Spleen (tissue), 11 donors: ENCODE results near the gene PEDS1. TPM values are rescaled to one million over a fixed set of nuclear protein-coding genes. Genes with fewer than 3 reads are reported as not detected.

Experiments
- DNase-seq: peaks from one replicate; pipeline ENCODE4 v3.0.0-alpha.2; 2020
- H3K27ac ChIP-seq, 8 donors: fragments of 200-600 bp; sonication (generic) in 7 of 8; 1 replicate in 4 of 8; 2 replicates in 4 of 8; pipeline versions ENCODE4 v1.5.0 to v1.8.0; 2016 to 2021; ENCODE audit warnings: inconsistent platforms in 4 of 8, mild to moderate bottlenecking in 4 of 8, moderate library complexity in 1 of 8
- H3K27me3 ChIP-seq, 7 donors: fragments of 200-600 bp; sonication (generic) in 6 of 7; replicated peaks in 1 of 7; 1 replicate in 4 of 7; 2 replicates in 3 of 7; pipeline versions ENCODE4 v1.5.0 to v1.8.0; 2016 to 2021; ENCODE audit warnings: inconsistent platforms in 3 of 7, mild to moderate bottlenecking in 1 of 7
- H3K36me3 ChIP-seq, 6 donors: fragments of 200-600 bp; sonication (generic) in 5 of 6; 1 replicate in 4 of 6; 2 replicates in 2 of 6; pipeline versions ENCODE4 v1.5.0 to v1.8.0; 2016 to 2021; ENCODE audit warnings: inconsistent platforms in 2 of 6
- H3K4me1 ChIP-seq, 6 donors: fragments of 200-600 bp; sonication (generic) in 5 of 6; 1 replicate in 3 of 6; 2 replicates in 3 of 6; pipeline versions ENCODE4 v1.5.0 to v1.8.0; 2016 to 2021; ENCODE audit warnings: inconsistent platforms in 3 of 6
- H3K4me3 ChIP-seq, 8 donors: fragments of 200-600 bp; sonication (generic) in 7 of 8; 1 replicate in 4 of 8; 2 replicates in 4 of 8; pipeline versions ENCODE4 v1.5.0 to v1.8.0; 2016 to 2021; ENCODE audit warnings: inconsistent platforms in 4 of 8, mild to moderate bottlenecking in 4 of 8, moderate library complexity in 2 of 8
- H3K9me3 ChIP-seq, 8 donors: fragments of 200-600 bp; sonication (generic) in 7 of 8; 1 replicate in 4 of 8; 2 replicates in 4 of 8; pipeline versions ENCODE4 v1.5.0 to v1.8.0; 2016 to 2021; ENCODE audit warnings: inconsistent platforms in 4 of 8
- POLR2A ChIP-seq, 3 donors: fragments of 450-650 bp; IDR thresholded peaks; one replicate each; pipeline ENCODE4 v1.5.1; 2017; ENCODE audit warnings: antibody characterized with exemption in 3 of 3, mild to moderate bottlenecking in 1 of 3
- POLR2AphosphoS5 ChIP-seq, 3 donors: sonication (generic); formaldehyde crosslinking; IDR thresholded peaks; one replicate each; pipeline ENCODE4 v1.5.1; 2017; ENCODE audit warnings: antibody characterized with exemption in 3 of 3
- whole genome bisulfite sequencing, 5 donors: extraction: QIAGEN DNeasy Blood & Tissue Kit in 3 of 5; methylation state at CpG; one replicate each; pipeline versions ENCODE4 v1.1.5 to v1.1.7; 2013 to 2018; 5-methylcytosine and 5-hydroxymethylcytosine counted together
- intact Hi-C: fragments of 100-400 bp; cut with DNase I; formaldehyde crosslinking; loops from one replicate; pipeline ENCODE4 v1.15.0; 2023; ENCODE audit warnings: low total_unique reads
- polyA plus RNA-seq, 3 donors: library from polyadenylated mRNA; stranded (reverse); fragments of 200-250 nt; gene quantifications; one replicate each; pipeline ENCODE4 v1.2.1, GENCODE V29; 2013
- total RNA-seq, 7 donors: library from RNA; depleted of rRNA in 3 of 7; stranded (reverse); fragments of >200 nt in 3 of 7; fragmentation: NEBNext Ultra II Directional in 4 of 7; extraction: Animal tissue kit (Norgen Biotek cat#: 25700) in 4 of 7; gene quantifications; one replicate each; pipeline versions ENCODE4 v1.1.0 to v1.2.1, GENCODE V29; 2016 to 2021
- TF ChIP-seq, protein P1 (sequence below), 11 experiments: fragments of 200-600 bp in 7 of 11; fragments of 450-650 bp in 4 of 11; sonication (generic) in 4 of 11; IDR thresholded peaks in 8 of 11; conservative IDR thresholded peaks in 3 of 11; 1 replicate in 7 of 11; 2 replicates in 4 of 11; pipeline versions ENCODE4 v1.4.0 to v1.8.0; 2016 to 2021; ENCODE audit warnings: antibody characterized with exemption in 11 of 11, inconsistent platforms in 4 of 11, mild to moderate bottlenecking in 1 of 11
- donor health status: healthy with polysubstance abuse.
- donor health status: DM: no; HTN: no; CAD: no; lungs with moderate emphysema.
- donor health status: DM: no; HTN: no; CAD: no.
- donor health status: Bipolar disorder and iron deficiency.
- donor health status: healthy.
- donor health status: DM: no; HTN: no; CAD: no.
- donor health status: DM: yes; HTN: yes; CAD: no.

The PEDS1 gene
- total and polyA plus RNA-seq, 10 donors: 9.6 to 24.8 (median 15.7) TPM

GRCh38 chr20:50127587-50128519, 25.7 kb downstream of the PEDS1 start:
- Histone ChIP-seq H3K9me3 (no peaks in the 10 kb centered on the region), H3K36me3 (peaks cover 3 to 100% (median 72%) of the 10 kb centered on the region in 6 donors), H3K4me1 (peaks cover 0 to 6% (median 0%) of the 10 kb centered on the region in 6 donors), H3K27ac (no peak overlapping the region), H3K27me3 (no peaks in the 10 kb centered on the region), H3K4me3 (no peak overlapping the region)
- intact Hi-C loops: no loop called here
- peak in 2 of 3 donors; percentile 10 to 39 for TF ChIP-seq POLR2AphosphoS5 (IDR thresholded peaks at IDR 0.05)
- no peak for TF ChIP-seq POLR2A (IDR thresholded peaks at IDR 0.05)
- DNase-seq: no peak
- 93 to 97% (median 95%) methylated on average over 24 to 28 of the region's 28 CpGs for WGBS, 5 donors

GRCh38 chr20:50126662-50127061, 26.9 kb downstream of the PEDS1 start:
- TF ChIP-seq POLR2A (IDR thresholded peaks at IDR 0.05) (no peak), POLR2AphosphoS5 (IDR thresholded peaks at IDR 0.05) (no peak)
- TF ChIP-seq, protein P1, sequence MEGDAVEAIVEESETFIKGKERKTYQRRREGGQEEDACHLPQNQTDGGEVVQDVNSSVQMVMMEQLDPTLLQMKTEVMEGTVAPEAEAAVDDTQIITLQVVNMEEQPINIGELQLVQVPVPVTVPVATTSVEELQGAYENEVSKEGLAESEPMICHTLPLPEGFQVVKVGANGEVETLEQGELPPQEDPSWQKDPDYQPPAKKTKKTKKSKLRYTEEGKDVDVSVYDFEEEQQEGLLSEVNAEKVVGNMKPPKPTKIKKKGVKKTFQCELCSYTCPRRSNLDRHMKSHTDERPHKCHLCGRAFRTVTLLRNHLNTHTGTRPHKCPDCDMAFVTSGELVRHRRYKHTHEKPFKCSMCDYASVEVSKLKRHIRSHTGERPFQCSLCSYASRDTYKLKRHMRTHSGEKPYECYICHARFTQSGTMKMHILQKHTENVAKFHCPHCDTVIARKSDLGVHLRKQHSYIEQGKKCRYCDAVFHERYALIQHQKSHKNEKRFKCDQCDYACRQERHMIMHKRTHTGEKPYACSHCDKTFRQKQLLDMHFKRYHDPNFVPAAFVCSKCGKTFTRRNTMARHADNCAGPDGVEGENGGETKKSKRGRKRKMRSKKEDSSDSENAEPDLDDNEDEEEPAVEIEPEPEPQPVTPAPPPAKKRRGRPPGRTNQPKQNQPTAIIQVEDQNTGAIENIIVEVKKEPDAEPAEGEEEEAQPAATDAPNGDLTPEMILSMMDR (IDR thresholded peaks at IDR 0.05 in 8 of 11, conservative IDR thresholded peaks at IDR 0.05 in 3 of 11): no peak
- H3K27me3 ChIP-seq: no peaks in the 10 kb centered on the region
- peaks cover 3 to 97% (median 70%) of the 10 kb centered on the region in 6 donors for H3K36me3 ChIP-seq
- H3K4me1 ChIP-seq: peaks cover 0 to 5% (median 0%) of the 10 kb centered on the region in 6 donors
- H3K27ac ChIP-seq: peak overlapping the region in 1 of 8 donors; percentile 42
- intact Hi-C loops: no loop called here
- WGBS, 5 donors: 71 to 79% (median 77%) methylated on average over 4 of the region's 4 CpGs
- no peak overlapping the region for H3K4me3 ChIP-seq
- H3K9me3 ChIP-seq: no peaks in the 10 kb centered on the region
- DNase-seq: peak; percentile 40

GRCh38 chr20:50125279-50125678, 28.2 kb downstream of the PEDS1 start:
- no peak for DNase-seq
- Histone ChIP-seq H3K9me3 (no peaks in the 10 kb centered on the region), H3K27ac (no peak overlapping the region), H3K27me3 (no peaks in the 10 kb centered on the region), H3K36me3 (peaks cover 3 to 83% (median 64%) of the 10 kb centered on the region in 6 donors), H3K4me3 (no peak overlapping the region), H3K4me1 (peaks cover 0 to 18% (median 2%) of the 10 kb centered on the region in 6 donors)
- TF ChIP-seq POLR2A (IDR thresholded peaks at IDR 0.05): no peak
- intact Hi-C loops: no loop called here
- 94 to 100% (median 98%) methylated on average over 3 of the region's 3 CpGs for WGBS, 5 donors

DNA sequence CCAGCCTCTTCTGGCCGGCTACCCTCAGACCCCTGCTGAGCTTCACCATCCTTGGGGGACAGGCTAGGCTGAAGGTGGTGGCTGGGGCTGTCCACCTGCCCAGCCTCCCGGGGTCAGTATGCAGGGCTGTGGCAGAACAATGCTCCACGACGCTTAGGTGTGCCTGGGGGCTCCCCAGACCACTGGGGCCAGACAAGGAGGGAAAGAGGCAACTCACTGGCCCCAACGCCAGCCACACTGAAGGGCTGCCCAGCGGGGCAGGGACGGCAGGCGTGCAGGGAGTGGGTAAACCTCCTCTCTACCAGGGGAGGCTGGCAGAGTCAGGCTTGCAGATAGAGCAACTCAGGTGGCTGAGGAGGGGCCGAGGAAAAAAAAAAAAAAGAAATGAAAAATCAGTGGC, 29.0 kb downstream of the PEDS1 start:
- intact Hi-C loops: loop anchor here (5.0 kb wide), 1 partner anchor 43 kb away; no protein-coding TSS in a partner anchor
- no peak for TF ChIP-seq POLR2A (IDR thresholded peaks at IDR 0.05)
- TF ChIP-seq POLR2AphosphoS5 (IDR thresholded peaks at IDR 0.05): peak in 1 of 3 donors; percentile 49
- peak; percentile 51 for DNase-seq
- H3K4me3 ChIP-seq: no peak overlapping the region
- H3K27ac ChIP-seq: no peak overlapping the region
- no peaks in the 10 kb centered on the region for H3K27me3 ChIP-seq
- peaks cover 3 to 75% (median 58%) of the 10 kb centered on the region in 6 donors for H3K36me3 ChIP-seq
- no peaks in the 10 kb centered on the region for H3K9me3 ChIP-seq
- peaks cover 0 to 25% (median 2%) of the 10 kb centered on the region in 6 donors for H3K4me1 ChIP-seq
- WGBS, 5 donors: 91 to 98% (median 95%) methylated on average over 9 of the region's 9 CpGs

DNA sequence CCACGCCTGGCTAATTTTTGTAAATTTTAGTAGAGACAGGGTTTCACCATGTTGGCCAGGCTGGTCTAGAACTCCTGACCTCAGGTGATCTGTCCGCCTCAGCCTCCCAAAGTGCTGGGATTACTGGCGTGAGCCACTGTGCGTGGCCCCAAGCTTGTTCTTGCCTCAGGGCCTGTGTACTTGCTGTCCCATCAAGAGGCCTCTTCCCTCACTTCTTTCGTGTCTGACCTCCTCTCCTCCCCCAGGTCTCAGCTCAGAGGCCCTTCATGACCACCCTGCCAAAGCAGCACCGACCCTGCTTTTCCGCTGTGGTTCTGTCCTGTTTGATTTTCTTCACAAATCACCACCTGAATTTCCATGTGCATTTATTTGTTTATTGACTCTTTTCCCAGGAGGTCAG, 30.1 kb downstream of the PEDS1 start:
- DNase-seq: peak; percentile 19
- Histone ChIP-seq H3K36me3 (peaks cover 3 to 64% (median 47%) of the 10 kb centered on the region in 6 donors), H3K4me1 (peaks cover 0 to 25% (median 2%) of the 10 kb centered on the region in 6 donors), H3K27me3 (no peaks in the 10 kb centered on the region), H3K27ac (no peak overlapping the region), H3K4me3 (no peak overlapping the region), H3K9me3 (no peaks in the 10 kb centered on the region)
- intact Hi-C loops: loop anchor here (5.0 kb wide), 1 partner anchor 44 kb away; no protein-coding TSS in a partner anchor
- 91 to 96% (median 95%) methylated on average over 7 of the region's 7 CpGs for WGBS, 5 donors
- TF ChIP-seq POLR2AphosphoS5 (IDR thresholded peaks at IDR 0.05): no peak
- TF ChIP-seq, protein P1 (IDR thresholded peaks at IDR 0.05 in 8 of 11, conservative IDR thresholded peaks at IDR 0.05 in 3 of 11): no peak
- no peak for TF ChIP-seq POLR2A (IDR thresholded peaks at IDR 0.05)
